Measurements from ENCODE around the gene CHL1.

Gene CHL1

DNA sequence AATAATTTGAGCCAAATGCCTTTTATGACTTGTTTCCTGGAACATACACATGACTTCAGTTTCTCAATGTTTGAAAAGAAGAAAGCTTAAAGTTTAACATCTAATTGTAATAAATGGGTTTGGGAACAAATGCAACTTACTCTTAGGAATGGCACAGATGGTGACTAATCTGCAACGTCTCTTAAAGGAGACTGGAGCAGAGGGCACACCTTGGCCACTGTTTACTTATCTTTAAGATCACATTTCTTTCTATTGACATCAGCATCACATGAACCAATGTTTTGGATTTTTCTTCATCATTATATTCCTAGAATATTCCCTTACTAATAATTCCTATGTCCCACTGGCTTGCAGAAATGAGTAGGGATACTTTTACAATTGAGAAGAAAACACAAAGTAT is 229.5 kb downstream of the CHL1 start:
- H3K4me3 ChIP-seq (ENCODE audit: low read depth, low read length), result no peak overlapping the region
- DNase-seq (ENCODE audit: low read depth), result no peak
- no peak for TF ChIP-seq CTCF (IDR thresholded peaks at IDR 0.05; ENCODE audit: insufficient read depth, low read depth, low read length, missing control alignments)

DNA sequence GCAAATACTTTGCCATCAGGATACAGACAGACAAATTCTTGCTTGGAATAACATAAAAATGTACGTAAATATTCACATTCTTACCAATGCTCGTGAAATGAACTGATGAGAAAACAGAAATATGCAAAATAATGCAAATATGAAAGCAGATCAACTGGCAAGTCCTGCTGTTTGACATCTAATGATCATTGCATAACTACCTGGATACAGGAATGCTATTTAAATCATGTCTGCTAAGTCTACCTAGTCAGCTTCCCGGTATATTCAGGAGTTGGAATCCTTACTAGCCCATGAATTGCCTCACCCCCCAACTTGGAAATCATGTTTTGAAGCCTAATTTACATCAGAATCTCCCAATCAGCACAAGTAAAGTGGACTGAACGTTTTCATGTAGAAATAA is 230.6 kb downstream of the CHL1 start:
- DNase-seq (ENCODE audit: low read depth), result no peak
- no peak for TF ChIP-seq CTCF (IDR thresholded peaks at IDR 0.05; ENCODE audit: insufficient read depth, low read depth, low read length, missing control alignments)
- no peak overlapping the region for H3K4me3 ChIP-seq (ENCODE audit: low read depth, low read length)

GRCh38 chr3:430186-430585 is 233.6 kb downstream of the CHL1 start:
- no peak overlapping the region for H3K4me3 ChIP-seq (ENCODE audit: low read depth, low read length)
- DNase-seq (ENCODE audit: low read depth), result no peak
- no peak for TF ChIP-seq CTCF (IDR thresholded peaks at IDR 0.05; ENCODE audit: insufficient read depth, low read depth, low read length, missing control alignments)

DNA sequence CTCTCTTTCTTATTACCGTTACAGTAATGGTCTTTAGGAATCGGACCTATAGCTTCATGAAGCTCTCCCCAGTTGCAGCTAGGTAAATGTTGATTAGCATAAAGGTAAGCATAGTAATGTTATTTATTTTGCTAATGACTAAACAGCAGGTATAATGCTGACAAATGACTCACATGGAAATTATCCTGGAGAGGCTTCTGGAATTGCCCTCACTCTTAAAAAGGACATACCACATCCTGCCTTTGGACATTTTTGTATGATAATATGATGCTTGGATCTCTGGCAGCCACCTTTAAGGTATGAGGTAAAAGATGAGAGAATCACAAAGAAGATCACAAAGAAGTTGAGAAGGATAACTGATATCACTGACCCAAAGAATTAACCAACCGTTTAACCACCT is 238.6 kb downstream of the CHL1 start:
- H3K4me3 ChIP-seq (ENCODE audit: low read depth, low read length), result no peak overlapping the region
- DNase-seq (ENCODE audit: low read depth), result no peak
- TF ChIP-seq CTCF (IDR thresholded peaks at IDR 0.05; ENCODE audit: insufficient read depth, low read depth, low read length, missing control alignments), result no peak

DNA sequence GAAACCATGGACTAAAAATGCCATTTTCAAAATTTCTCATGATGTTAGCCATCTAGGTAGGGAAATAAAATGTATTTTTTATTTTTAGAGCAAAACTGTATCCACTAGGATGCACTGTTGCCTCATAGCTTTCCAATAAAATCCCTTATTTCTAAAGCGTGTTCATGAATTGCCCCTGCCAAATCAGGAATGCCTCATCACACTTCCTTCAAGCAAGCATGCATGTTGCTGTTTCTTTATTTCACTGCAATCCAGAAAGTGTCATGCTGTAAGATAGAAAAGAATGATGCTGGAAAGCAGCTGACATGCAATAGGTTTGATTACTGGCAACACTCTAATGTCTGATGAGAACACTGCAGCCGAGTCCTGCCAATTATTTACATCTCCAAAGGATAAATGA is 239.5 kb downstream of the CHL1 start:
- no peak overlapping the region for H3K4me3 ChIP-seq (ENCODE audit: low read depth, low read length)
- DNase-seq (ENCODE audit: low read depth), result no peak
- no peak for TF ChIP-seq CTCF (IDR thresholded peaks at IDR 0.05; ENCODE audit: insufficient read depth, low read depth, low read length, missing control alignments)

GRCh38 chr3:440826-441225 is 244.3 kb downstream of the CHL1 start:
- TF ChIP-seq CTCF (IDR thresholded peaks at IDR 0.05; ENCODE audit: insufficient read depth, low read depth, low read length, missing control alignments), result no peak
- H3K4me3 ChIP-seq (ENCODE audit: low read depth, low read length), result no peak overlapping the region
- no peak for DNase-seq (ENCODE audit: low read depth)

DNA sequence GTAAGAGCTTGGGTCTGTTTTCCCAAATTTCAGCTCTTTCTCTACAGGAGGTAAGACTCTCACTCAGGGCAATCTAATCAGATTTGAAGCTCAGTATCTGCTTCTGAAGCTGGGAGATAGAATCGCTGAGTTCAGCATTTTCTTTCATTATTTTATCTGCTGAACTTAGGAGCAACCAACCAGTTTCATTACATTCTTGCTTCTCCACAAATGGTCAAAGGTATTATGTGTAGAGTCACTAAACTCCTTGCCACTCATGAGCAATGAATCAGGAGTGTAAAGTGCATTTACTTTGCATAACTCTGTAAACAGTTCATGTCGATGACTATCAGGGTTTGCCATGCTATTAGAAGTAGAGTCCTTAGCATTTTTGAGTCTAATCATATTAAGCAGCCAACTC is 249.4 kb downstream of the CHL1 start:
- no peak overlapping the region for H3K4me3 ChIP-seq (ENCODE audit: low read depth, low read length)
- TF ChIP-seq CTCF (IDR thresholded peaks at IDR 0.05; ENCODE audit: insufficient read depth, low read depth, low read length, missing control alignments), result no peak
- no peak for DNase-seq (ENCODE audit: low read depth)
